OCI-LY3 (cell line): ENCODE data around the gene BCOR.

Experiments used
- H2AFZ ChIP-seq: fragments of 200-600, 300-600 bp; shearing (Covaris generic); 2 replicates; pipeline ENCODE4 v1.6.0; 2014; ENCODE audit warnings: antibody characterized with exemption, low read depth, low read length
- H3K27ac ChIP-seq: fragments of 200-600, 300-600 bp; sonication (generic); 2 replicates; pipeline ENCODE4 v1.5.1; 2014; ENCODE audit warnings: mild to moderate bottlenecking, low read length, moderate library complexity, mixed read lengths
- H3K27me3 ChIP-seq: fragments of 200-600, 300-600 bp; sonication (generic); 2 replicates; pipeline ENCODE4 v1.6.1; 2014; ENCODE audit warnings: low read depth, low read length, mixed read lengths
- H3K36me3 ChIP-seq: fragments of 200-600, 300-600 bp; sonication (generic); replicated peaks from 2 replicates; pipeline ENCODE3; 2014; ENCODE audit warnings: low read depth, low read length, mixed read lengths
- H3K4me1 ChIP-seq: fragments of 300-600, 200-600 bp; sonication (generic); 2 replicates; pipeline ENCODE4 v1.6.1; 2014; ENCODE audit warnings: low read length, mixed read lengths
- H3K4me2 ChIP-seq: fragments of 200-600, 300-600 bp; sonication (generic); 2 replicates; pipeline ENCODE4 v1.6.1; 2014; ENCODE audit warnings: low read length, mixed read lengths
- H3K4me3 ChIP-seq: fragments of 300-600, 200-600 bp; sonication (generic); 2 replicates; pipeline ENCODE4 v1.5.1; 2014; ENCODE audit warnings: antibody characterized with exemption, mild to moderate bottlenecking, low read length, moderate library complexity
- H3K79me2 ChIP-seq: fragments of 300-600, 200-600 bp; shearing (Covaris generic); 2 replicates; pipeline ENCODE4 v1.6.1; 2014; ENCODE audit warnings: mild to moderate bottlenecking, low read length, mixed read lengths
- H3K9ac ChIP-seq: fragments of 300-600, 200-600 bp; shearing (Covaris generic); 2 replicates; pipeline ENCODE4 v1.6.0; 2014; ENCODE audit warnings: mild to moderate bottlenecking, low read length, moderate library complexity
- H3K9me3 ChIP-seq: fragments of 200-600, 300-600 bp; shearing (Covaris generic); 2 replicates; pipeline ENCODE4 v1.6.1; 2014; ENCODE audit warnings: low read length, mixed read lengths; ENCODE audit not compliant: insufficient read depth
- H4K20me1 ChIP-seq: fragments of 200-600, 300-600 bp; sonication (generic); 2 replicates; pipeline ENCODE4 v1.6.1; 2016; ENCODE audit warnings: low read length, mixed read lengths; ENCODE audit not compliant: insufficient read depth
- CTCF ChIP-seq: fragments of 200-600, 300-600 bp; sonication (generic); IDR thresholded peaks from 2 replicates; pipeline ENCODE4 v1.5.1; 2014; ENCODE audit warnings: antibody characterized with exemption, low read length, low read depth
- EZH2phosphoT487 ChIP-seq: fragments of 200-600 bp; shearing (Covaris generic); IDR thresholded peaks from 2 replicates; pipeline ENCODE4 v1.6.1; 2018; ENCODE audit warnings: antibody characterized with exemption, mixed run types, low read depth

Gene BCOR

GRCh38 chrX:40058719-40059118 lies 39.0 kb downstream of the BCOR start:
- no peak overlapping the region for H2AFZ ChIP-seq
- no peaks in the 10 kb centered on the region for H3K9me3 ChIP-seq
- H3K27me3 ChIP-seq = no peaks in the 10 kb centered on the region
- H3K79me2 ChIP-seq = no peaks in the 10 kb centered on the region
- TF ChIP-seq CTCF (no peak), EZH2phosphoT487 (no peak)
- H3K9ac ChIP-seq = no peak overlapping the region
- no peaks in the 10 kb centered on the region for H3K4me1 ChIP-seq
- H3K4me3 ChIP-seq = no peak overlapping the region
- H3K27ac ChIP-seq = no peak overlapping the region
- peaks cover 65% of the 10 kb centered on the region for H3K36me3 ChIP-seq
- H3K4me2 ChIP-seq = no peak overlapping the region
- peaks cover 12% of the 10 kb centered on the region; the same call in 1 of the 2 replicates for H4K20me1 ChIP-seq

- Histone ChIP-seq H3K27me3 (no peaks in the 10 kb centered on the region), H3K79me2 (no peaks in the 10 kb centered on the region), H4K20me1 (peaks cover 12% of the 10 kb centered on the region; the same call in 1 of the 2 replicates), H3K9me3 (0 out of 2 replicates have a peak, but pooled peaks cover 3% of the 10 kb centered on the region), H2AFZ (no peak overlapping the region), H3K36me3 (peaks cover 73% of the 10 kb centered on the region), H3K4me2 (no peak overlapping the region), H3K4me1 (no peaks in the 10 kb centered on the region), H3K9ac (no peak overlapping the region), H3K4me3 (no peak overlapping the region), H3K27ac (no peak overlapping the region)
- no peak for TF ChIP-seq EZH2phosphoT487
- no peak for TF ChIP-seq CTCF
These were observed 40.4 kb downstream of the BCOR start for GRCh38 chrX:40057405-40057804.

GRCh38 chrX:40056420-40056819 lies 41.3 kb downstream of the BCOR start:
- Histone ChIP-seq H2AFZ (no peak overlapping the region), H3K27me3 (no peaks in the 10 kb centered on the region), H3K79me2 (no peaks in the 10 kb centered on the region), H4K20me1 (peaks cover 12% of the 10 kb centered on the region; the same call in 1 of the 2 replicates), H3K27ac (no peak overlapping the region), H3K4me2 (no peak overlapping the region), H3K4me3 (no peak overlapping the region), H3K4me1 (no peaks in the 10 kb centered on the region), H3K36me3 (peaks cover 82% of the 10 kb centered on the region), H3K9ac (no peak overlapping the region), H3K9me3 (0 out of 2 replicates have a peak, but pooled peaks cover 3% of the 10 kb centered on the region)
- TF ChIP-seq CTCF (no peak), EZH2phosphoT487 (no peak)

GRCh38 chrX:40055495-40055894 lies 42.3 kb downstream of the BCOR start:
- H3K79me2 ChIP-seq = no peaks in the 10 kb centered on the region
- TF ChIP-seq EZH2phosphoT487 (no peak), CTCF (no peak)

More at GRCh38 chrX:40055495-40055894, 42.3 kb downstream of the BCOR start:
- no peak overlapping the region for H3K4me3 ChIP-seq
- H3K9ac ChIP-seq = no peak overlapping the region
- H3K27ac ChIP-seq = no peak overlapping the region
- H3K4me1 ChIP-seq = no peaks in the 10 kb centered on the region
- H3K9me3 ChIP-seq = peaks cover 11% of the 10 kb centered on the region; the same call in 1 of the 2 replicates
- no peak overlapping the region for H3K4me2 ChIP-seq
- no peaks in the 10 kb centered on the region for H3K27me3 ChIP-seq
- peaks cover 7% of the 10 kb centered on the region; the same call in 1 of the 2 replicates for H4K20me1 ChIP-seq
- H2AFZ ChIP-seq = no peak overlapping the region
- H3K36me3 ChIP-seq = peaks cover 89% of the 10 kb centered on the region
